ENCODE data around the gene GCK.

DNA sequence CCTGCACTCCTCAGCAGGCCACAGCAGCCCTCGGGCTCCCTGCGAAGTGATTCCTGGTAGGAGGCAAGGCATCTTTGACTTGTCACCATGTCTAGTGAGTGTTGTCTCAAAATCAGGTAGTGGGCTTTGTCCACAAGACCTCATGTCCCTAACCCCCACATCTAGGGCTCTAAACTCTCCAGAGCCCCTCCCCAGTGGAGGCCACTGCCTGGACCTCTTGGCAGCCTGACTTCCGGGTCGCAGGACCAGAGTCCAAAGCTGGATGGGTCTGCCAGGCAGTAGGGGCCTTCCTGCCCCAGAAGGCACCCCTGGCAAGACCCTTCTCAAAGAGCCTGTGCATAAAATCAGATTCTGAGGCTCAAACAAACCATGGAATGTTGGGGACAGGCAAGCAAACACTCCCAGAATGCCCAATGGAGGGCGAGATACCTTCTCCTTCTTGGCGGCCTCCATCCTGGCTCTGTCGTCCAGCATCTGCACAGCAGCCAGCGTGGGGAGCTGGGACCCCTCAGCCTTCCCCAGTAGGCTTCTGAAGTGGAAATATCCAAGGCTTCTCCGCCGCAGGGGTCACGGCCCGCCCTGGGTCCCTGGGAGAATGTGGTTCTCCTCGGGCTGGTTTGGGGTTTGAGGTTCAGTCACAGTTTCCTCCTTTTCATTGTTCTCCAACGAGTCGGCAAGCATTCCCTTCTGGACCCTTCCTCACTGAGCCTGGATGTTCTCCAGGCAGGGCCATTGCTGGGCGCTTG is 586 bp downstream of the GCK start:
- TF ChIP-seq, protein P1, sequence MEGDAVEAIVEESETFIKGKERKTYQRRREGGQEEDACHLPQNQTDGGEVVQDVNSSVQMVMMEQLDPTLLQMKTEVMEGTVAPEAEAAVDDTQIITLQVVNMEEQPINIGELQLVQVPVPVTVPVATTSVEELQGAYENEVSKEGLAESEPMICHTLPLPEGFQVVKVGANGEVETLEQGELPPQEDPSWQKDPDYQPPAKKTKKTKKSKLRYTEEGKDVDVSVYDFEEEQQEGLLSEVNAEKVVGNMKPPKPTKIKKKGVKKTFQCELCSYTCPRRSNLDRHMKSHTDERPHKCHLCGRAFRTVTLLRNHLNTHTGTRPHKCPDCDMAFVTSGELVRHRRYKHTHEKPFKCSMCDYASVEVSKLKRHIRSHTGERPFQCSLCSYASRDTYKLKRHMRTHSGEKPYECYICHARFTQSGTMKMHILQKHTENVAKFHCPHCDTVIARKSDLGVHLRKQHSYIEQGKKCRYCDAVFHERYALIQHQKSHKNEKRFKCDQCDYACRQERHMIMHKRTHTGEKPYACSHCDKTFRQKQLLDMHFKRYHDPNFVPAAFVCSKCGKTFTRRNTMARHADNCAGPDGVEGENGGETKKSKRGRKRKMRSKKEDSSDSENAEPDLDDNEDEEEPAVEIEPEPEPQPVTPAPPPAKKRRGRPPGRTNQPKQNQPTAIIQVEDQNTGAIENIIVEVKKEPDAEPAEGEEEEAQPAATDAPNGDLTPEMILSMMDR (conservative IDR thresholded peaks at IDR 0.05; ENCODE audit: low read length): no peak
- TF ChIP-seq EZH2phosphoT487 (IDR thresholded peaks at IDR 0.05; ENCODE audit: borderline replicate concordance, low read depth, low read length): no peak

All from OCI-LY7 (cell line).